ENCODE results near the gene LAMP5.

LAMP5 gene, protein sequence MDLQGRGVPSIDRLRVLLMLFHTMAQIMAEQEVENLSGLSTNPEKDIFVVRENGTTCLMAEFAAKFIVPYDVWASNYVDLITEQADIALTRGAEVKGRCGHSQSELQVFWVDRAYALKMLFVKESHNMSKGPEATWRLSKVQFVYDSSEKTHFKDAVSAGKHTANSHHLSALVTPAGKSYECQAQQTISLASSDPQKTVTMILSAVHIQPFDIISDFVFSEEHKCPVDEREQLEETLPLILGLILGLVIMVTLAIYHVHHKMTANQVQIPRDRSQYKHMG

DNA sequence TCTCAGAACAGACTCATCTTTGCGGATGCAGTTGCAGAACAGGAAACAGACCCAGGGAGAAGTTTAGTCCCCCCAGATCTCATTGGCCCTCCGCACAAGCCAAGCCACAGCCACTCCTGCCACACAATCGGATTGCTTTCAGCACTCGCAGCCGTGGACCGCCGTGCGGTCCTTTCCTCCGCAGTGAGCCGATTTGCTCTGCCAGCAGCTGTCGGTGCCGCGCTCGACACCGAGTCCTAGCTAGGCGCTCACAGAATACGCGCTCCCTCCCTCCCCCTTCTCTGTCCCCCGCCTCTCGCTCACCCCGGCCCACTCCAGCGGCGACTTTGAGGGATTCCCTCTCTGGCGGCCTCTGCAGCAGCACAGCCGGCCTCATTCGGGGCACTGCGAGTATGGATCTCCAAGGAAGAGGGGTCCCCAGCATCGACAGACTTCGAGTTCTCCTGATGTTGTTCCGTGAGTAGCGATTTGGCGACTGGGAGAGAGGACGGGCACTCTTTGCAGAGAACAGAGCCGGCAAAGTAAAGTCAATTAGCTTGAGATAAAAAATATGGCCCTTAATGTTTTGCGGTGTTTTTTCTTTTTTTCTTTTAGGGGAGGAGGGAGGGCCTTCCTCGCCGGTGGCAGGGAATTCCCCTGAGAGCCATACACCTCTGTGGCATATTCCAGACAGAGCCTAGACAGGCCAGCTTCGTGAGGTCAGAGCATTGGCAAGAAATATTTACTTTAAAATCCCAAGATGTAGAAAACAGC lies at the start of gene LAMP5:
LAMP5 (plus strand) TSS at position 130 of the 753 bp plus-strand sequence; CDS start at position 393, 263 bp downstream.
- DNase-seq: peak; percentile 87

DNA sequence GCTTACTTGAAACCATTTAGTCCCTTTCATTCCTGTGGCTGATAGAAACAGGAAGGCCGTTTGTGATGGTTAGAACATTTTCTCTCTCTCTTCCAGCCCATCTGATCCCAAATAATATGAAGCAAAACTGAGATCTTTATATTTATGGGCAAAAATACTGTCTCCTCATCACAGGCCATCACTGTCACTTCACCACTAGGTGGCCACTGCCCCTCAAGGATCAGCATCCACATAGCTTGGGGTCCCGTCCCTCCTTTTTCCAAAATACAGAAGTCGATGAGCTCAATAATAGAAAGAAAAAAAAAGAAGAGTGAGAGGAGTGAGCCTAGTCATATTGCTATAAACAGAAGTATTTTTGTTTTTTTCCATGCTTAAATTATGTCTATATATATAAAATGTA lies 46.4 kb upstream of the LAMP5 start:
- peak; percentile 18 for DNase-seq

DNA sequence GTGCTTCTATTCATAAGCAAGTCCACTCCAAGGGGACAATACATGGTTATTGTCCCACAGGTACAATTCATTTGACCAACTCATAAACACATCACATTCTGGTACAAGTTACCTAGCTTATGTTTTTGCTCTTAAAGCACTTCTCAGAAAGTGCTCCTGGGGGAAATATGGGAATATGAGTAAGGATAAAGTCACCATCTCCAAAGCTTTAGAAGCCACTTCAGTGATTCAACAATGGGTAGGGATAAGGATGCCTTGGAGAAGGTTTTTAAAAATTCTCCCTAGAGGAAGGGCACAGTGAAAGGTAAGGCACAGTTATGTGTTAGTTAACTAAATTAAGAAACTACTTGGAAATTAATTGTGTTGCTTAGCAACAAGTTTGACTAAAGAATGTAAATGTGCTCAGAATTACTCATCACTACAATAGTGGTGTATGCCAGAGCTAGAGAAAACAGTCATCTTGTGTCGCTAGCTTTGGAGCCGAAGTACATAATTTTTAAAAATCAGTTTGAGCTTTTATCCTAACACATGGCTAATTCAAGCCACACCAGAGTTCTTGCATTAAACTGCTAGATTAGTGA lies 39.5 kb upstream of the LAMP5 start:
- DNase-seq: no peak

DNA sequence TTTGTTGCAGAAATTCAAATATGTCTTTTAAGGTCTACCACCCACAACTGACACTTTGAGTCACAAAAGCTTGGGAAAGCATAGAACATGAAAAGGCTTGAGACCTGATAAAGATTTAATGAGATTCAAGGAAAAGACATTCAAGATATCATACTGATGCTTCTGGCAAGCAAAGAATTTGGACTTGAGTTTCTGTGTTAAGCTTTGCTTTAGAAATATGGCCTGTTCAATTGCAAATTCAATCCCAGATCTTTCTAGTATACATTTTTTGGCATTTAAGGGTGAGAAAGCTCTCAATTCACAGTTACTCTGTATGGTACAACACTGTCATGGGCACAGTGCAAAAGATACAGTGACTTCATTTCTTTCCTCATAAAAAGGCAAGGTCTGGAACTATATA lies 38.9 kb upstream of the LAMP5 start:
- no peak for DNase-seq

DNA sequence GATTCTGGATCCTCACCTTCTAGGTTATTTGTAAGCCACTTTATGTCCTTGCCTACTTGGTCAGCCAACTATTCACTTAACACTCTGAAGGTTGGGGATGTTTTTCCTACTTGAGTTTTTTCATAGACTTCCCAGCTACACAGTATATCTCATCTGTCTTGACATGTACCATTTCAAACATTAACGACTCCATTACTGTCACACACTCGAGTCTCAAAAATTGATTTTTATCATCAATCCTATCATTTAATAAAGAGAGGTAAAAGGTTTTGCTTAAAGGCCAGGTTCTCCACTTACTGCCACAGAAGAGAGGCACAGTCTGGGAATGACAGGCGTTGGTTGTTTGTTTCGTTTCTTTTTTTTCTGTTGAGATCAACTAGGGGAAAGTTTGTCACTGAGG lies 38.2 kb upstream of the LAMP5 start:
- DNase-seq: no peak

DNA sequence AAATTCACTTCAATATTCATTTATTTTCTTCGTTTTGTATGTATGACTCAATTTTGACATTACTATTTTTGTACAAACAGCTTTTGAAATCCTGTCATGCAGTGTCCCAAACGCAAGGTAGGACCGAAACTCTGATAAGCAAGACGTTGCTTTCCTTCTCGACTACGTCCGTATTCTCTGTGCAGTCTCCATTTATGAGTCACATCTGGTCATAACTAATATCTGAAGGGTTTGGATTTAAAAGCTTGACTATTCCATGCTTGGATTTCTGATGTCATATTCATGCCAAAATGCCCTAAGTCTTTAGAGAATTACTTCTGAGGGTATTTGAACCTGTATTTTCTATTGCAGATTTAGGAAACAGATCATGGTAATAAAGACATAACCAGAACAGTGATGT lies 37.8 kb upstream of the LAMP5 start:
- no peak for DNase-seq

DNA sequence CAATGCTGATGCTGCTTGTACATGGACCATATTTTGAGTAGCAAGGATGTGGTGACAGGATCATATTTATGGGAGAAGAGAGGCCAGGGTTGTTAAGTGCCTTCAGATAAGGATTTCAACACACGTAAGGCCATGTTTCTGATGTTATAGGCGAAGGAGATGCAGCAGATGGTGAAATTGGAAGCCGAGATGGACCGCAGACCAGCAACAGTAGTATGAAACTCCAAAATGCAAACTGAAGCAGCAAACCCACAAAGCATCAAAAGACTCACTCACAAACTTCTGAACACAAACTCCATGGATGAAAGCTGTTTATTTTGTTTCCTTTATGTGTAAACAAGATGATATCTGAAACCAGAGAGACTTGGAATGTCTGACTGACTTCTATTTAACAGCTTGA lies 35.6 kb upstream of the LAMP5 start:
- no peak for DNase-seq

DNA sequence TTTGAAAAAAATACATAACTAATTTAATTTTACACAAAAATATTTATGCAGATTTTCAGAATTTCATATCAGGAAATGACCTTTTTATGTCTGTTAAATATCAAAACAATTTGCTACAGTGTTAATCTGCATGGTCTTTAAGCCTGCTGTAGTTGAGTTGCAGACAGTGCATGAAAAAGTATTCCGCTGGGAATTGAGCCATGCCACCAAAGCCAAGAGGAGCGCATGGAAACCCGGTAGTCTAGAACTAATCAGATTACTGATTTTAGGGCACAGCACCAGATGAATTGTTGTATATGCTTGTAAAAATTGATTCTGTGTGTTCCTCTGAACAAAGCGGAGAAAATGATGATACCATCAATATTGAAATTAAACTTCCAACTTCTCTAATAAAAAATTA lies 34.3 kb upstream of the LAMP5 start:
- peak; percentile 43 for DNase-seq

DNA sequence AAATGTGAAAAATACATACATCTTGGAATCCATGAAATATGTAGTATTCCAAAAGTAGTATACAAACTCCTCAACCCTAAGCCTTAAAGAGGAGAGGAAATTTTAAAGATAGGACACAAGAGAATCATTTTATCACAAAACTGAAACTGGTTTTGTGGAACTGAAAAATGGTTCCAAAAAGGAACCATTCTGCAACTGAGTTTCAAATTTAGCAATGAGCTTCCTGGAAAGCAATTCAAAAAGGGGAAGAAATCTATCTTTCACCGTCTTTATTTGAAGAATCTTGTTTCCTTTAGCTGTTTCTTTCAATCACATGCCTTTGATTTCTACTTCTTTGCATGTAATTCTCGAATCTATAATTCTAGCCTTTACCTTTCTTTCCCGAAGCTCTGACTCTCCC lies 32.2 kb upstream of the LAMP5 start:
- DNase-seq: no peak

DNA sequence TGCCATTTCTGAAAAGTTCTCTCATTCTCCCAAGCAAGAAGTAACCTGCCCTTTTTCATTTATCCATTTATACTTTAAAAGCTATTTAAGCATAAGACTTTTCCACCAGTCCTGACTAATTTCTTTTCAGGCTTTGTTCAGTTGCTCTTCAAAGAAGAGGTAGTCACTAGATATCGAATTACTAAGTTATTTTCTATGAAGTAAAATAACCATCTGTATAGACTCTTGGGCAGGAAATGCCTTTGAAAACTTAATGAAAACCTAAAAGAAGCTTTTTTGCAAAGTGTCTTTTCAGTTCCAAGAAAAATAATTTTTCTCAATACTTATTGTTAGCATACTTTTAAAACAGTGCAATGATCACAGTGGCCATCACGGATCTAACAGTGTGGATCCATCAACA lies 31.3 kb upstream of the LAMP5 start:
- no peak for DNase-seq

DNA sequence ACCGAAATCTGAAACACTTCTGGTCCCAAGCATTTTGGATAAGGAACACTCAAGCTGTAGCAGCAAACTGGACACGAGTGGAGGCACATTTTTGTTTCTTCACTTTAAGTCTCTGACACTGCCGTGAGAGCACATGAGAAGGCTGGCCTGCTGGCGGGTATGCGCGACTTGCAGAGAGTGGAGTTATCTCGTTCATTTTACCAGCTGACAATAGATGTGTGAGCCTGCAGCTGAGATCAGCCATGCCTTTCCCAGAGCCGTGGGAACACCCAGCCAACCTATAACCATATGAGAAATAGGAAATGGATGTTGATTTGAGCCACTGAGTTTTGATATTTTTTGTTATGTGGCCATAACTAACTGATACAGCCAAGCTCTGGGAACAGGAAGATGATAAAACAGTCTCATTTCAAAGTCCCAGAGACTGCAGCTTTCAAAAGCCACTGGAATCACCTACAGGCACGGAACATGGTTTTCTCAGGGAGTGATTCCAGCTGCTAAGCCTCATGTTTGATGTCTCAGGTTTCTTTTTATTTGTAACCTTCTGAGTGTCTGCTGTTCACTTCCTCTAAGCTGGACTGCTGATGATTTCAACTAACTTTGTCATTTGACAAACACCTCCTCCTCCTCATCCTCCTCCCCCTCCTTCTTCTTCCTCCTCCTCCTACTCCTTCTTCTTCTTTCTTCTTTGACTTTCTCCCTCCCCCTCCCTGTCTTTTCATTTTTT lies 28.6 kb upstream of the LAMP5 start:
- no peak for DNase-seq

DNA sequence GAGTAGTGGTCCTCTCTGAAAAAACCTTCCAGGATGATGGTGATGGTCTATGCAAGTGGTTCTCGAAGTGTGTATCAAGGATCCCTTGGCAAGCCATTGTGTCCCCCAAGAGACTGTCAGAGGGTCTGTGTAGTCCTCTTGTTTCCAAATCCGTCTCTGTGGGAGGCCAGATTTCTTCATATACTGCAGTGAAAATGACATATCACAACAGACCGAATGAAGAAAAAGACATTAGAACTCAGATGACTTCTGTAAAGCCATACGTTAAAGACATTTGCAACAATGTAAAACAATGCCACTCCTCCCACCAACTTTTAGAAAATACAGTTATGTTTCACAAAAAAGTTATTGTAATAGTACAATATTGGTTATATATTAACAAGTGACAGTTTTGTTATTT lies 27.2 kb upstream of the LAMP5 start:
- DNase-seq: no peak

DNA sequence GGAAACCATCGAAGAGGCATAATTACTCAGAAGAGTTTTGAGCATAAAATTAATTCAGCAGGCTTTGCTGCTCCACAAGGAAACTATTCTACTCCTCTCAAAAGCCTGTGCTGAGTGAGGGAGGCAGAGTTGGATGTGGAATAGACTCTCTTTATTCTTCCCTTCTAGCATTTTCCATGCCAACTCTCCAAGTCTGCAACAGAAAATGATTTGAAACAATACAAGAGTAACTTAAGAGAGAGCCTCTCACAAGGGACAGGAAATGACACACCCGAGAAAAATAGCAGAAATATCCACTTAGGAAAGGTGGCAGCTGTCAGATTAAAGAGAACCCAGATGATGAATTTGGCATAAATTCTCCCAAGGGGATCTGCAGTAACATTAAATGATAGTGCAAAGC lies 26.3 kb upstream of the LAMP5 start:
- no peak for DNase-seq

DNA sequence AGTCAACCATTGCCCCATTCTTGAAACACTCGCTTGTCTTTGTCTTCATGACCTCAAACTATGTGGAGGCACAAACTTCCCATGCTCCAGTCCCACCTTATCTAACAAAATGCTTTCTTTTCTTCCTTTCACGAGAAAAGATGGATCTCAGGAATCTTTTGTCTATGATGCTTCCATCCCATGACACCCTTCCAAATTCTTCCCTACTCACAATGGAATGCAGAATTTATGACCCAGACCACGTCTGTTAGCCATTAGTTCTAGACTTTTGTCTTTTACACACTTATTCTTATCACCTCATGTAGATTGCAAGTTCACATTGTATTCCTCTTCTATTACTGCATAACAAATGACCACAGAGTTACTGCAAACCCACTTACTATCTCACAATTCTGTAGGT lies 24.2 kb upstream of the LAMP5 start:
- DNase-seq: no peak

DNA sequence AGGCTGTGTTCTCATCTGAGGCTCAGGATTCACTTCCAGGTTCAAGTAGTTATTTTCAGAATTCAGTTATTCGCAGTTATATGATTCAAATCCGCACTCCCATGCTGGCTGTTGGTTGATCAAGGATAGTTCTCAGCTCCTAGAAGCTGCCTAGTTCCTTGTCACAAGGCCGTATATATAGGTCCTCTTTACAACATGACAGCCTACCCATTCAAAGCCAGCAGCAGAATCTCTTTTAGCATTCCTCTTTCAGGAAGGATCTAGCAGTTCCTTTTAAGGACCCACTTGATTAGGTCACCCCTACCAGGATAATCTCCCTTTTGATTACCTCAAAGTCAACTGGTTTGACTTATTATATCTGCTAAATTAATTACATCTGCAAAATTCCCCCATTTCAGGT lies 23.8 kb upstream of the LAMP5 start:
- DNase-seq: no peak

DNA sequence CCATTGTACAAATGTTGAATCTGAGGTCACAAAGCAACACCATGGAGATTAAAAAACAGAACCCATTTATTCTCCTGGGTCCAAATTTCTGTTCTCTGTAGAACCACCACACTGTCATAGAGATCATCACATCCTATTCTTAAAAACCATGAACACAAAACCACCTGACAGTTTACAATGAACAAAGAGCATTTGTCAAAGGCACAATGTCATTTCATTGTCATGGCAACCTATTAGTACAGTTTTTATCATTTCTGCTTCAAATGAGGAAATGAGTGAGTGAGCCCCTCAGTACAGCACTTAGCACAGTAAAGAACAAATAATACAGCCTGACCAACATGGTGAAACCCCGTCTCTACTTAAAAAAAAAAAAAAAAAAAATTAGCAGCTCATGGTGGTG lies 23.1 kb upstream of the LAMP5 start:
- no peak for DNase-seq

DNA sequence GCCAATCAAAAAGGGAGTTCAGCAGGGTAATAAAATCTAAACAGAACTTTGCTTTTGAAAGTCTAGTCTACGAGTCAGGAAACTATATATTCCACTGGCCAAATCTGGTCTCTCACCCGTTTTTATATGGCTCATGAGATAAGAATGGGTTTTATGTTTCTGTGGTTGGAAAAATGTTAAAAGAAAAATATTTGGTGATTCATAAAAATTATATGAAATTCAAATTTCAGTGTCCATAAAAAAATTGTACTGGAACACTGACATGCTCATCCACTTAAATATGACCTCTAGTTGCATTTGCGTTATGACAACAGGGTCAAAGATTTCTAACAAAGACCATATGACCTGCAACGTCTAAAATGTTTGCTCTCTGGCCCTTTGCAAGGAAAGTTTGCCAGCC lies 22.3 kb upstream of the LAMP5 start:
- no peak for DNase-seq

DNA sequence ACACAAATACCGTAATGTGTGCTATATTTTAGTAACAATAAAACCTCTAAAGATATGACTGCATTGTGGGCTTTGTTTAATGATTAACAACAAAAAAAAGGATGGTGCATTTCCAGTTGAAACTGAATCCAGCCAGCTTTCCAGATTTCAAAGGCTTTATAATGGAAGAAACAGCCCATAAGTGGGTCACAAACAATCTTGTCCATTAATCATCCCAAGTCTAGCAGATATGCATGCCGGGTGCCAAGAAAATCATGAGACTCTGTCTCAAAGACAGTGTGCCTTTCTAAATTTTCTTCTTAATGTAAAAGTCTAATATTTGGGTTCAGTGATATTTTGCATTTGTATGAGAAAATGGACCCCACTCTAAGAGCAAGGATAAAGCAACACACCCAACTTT lies 20.6 kb upstream of the LAMP5 start:
- no peak for DNase-seq

DNA sequence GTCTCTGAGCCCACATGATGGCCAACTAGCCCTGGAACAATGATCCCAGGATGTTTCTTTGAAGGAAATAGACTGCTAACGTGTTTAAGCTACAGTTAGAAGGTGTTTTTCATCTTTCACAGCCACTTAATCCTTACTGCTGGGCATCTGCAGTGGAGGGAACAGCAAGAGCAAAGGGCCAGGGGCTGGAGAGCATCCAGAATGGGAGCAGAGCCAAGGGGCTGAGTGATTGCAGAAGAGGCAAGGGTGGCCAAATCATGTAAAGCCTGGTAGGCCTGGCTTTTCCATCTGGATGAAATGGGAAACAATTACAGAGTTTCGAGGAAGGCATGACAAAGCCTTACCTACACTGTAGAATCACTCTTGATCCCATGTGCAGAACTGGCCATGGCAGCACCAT lies 18.7 kb upstream of the LAMP5 start:
- DNase-seq: no peak

DNA sequence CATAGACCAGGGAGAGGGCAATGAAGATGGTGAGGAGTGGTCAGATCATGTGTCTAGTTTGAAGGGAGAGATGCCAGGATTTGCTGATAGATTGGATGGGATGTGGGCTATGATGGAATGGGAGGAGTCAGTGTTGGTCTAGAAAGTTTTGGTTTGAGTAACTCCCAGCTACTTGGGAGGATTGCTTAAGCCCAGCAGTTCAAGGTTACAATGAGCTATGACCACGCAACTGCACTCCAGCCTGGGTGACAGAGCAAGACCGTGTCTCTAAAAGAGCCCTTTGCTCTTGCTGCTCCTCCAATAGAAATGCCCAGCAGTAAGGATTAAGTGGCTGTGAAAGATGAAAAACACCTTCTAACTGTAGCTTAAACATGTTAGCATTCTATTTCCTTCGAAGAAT lies 18.2 kb upstream of the LAMP5 start:
- no peak for DNase-seq

DNA sequence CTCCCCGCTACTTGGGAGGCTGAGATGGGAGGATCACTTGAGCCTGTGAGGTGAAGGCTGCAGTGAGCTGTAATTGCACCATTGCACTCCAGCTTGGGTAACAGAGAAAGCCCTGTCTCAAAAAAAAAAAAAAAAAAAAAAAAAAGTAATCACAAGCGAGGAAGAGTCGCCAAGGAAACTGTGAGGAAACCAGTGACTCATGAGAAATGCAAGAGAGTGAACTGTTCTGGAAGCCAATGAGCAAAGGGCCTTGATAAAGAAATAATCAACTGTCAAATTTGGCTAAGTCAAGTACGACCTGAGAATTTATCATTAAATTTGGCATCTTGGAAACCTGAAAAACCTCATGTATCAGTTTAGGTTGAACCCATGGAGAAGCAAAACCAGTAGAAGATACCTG lies 16.1 kb upstream of the LAMP5 start:
- DNase-seq: no peak

DNA sequence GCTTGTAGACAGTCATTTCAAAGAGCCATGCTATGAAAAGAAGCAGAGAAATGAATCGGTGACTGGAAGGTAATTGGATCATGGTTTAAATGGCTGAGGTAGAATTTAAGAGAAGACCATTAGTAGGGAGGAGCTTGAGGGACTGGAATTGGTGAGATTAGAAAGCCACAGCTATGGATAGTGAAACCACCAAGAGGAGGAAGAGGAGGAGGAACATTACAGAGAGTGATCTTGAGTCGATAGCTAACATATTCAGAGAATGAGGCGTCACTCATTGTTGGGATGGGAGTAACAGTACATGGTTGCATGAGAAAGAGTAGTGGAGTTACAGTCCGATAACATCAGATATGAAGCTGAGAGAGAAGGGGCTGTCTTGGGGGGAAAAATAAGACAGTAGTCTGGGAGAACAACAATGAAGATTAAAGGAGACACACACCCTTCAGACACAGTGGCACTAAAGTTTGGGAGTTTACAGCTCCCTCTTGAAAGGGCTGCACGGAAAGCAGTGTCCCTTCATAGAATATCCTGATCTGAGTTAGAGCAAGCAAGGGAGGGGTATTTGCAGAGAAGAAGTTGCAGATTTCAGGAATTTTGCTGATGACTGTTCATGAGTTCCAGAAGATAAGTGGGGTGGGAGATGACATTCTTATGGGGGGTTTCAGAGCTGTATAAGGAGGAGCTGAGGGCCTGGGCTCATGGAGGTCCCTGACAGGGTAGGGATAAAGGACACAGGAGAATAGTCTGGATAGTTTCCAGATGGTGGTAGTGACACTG lies 15.1 kb upstream of the LAMP5 start:
- no peak for DNase-seq

DNA sequence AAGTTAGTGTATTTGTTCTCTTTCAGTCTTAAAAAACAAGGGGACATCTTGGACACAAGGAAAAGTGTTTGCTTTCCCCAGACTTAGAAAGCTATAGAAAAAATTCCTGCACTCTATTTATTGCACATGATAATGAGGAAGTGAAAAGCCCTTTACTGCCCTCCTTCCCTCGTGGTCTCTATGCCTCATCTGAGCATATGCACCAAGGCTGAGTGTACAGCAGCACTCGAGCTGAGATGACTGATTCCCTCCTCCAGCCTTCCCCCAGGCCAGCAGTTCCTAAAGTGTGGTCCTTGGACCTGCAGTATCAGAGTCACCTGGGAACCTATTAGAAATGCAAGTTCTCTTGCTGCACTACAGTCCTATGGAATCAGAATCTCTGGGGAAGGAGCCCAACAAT lies 14.3 kb upstream of the LAMP5 start:
- DNase-seq: no peak

Measured in eye (tissue), 1 donor.